HG03025 (cell line): ENCODE results near the gene PSEN1.
"Not testable (repeated sequence)": the region's sequence is repeated elsewhere in the genome, so short reads cannot be mapped to it uniquely, and the experiment has no call there.

ENCODE experiments used
- ATAC-seq: cut with Tn5 transposase; IDR thresholded peaks from one replicate; pipeline ENCODE4 v1.9.1; 2021; ENCODE audit warnings: mild to moderate bottlenecking, moderate library complexity; ENCODE audit not compliant: unreplicated experiment, low FRiP score

PSEN1 gene

DNA sequence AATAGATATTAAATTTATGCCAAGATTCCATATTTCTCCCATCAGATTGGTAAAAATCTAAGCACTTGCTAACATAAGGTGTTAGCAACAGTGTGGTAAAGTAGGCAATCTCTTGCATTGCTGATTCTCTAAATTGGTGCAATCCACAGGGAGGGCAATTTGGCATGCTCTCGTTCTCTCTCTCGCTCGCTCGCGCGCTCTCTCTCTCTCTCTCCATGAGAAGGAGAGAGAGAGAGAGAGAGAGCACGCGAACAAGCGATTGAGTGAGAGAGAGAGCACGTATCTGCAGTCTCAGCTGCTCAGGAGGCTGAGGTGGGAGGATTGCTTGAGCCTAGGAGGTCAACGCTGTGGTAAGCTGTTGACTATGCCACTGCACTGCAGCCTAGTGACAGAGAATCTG is 25.9 kb downstream of the PSEN1 start:
- ATAC-seq, result no peak

DNA sequence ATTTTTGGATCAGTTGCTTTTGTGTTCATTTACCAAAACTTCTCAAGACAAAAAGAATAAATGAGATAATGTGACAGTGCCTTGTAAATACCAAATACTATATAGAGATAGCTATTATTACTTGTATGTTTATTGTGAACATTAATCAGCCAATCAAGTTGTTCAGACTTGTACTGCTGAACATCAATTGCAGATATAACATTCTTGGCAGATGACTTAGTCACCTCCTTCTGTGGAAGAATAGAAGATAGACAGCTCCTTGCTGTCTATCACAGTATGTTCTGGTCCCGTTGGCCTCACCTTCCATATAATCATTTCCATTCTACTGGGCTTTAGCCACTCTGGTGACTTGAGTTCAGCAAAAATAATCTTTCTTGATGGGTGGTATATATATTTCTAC is 30.1 kb downstream of the PSEN1 start:
- no peak for ATAC-seq

- no peak for ATAC-seq
Measured at GRCh38 chr14:73167727-73168126, 31.4 kb downstream of the PSEN1 start.

DNA sequence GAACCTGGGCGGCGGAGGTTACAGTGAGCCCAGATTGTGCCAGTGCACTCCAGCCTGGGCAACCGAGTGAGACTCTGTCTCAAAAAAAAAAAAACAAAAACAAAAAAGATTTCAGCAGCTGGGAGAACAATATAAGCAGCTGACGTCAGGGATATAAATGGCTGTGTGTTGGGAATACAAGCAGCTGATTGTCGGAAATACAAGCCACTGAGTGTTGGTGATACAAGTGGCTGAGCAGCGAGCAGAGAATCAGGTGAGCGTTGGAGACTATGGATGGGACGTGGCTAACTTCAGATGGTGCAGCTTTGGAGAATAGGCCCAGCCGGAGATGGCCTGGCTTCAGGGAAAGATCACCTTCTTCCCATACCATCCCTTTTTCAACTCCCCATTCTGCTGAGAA is 32.0 kb downstream of the PSEN1 start:
- ATAC-seq, result no peak

DNA sequence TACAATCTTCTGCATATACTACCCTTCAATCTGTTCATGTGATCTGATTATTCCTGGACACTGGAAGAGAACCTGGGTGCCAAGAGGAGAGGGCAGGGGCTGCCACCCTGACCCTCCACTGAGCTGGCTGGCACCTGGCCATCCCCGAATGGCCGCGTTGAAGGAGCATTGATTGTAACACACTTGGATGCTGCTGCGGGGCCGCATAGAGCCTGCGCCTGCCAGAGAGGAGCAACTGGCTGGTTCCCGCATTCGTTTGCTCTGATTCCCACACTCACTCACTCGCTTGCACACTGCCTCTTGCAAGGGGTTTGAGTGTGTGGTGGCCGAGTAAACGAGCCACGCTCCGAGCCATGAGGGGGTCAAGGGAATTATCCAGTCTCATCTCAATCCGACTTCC is 32.4 kb downstream of the PSEN1 start:
- no peak for ATAC-seq

GRCh38 chr14:73169855-73170254 is 33.5 kb downstream of the PSEN1 start:
- not testable (repeated sequence) for ATAC-seq

DNA sequence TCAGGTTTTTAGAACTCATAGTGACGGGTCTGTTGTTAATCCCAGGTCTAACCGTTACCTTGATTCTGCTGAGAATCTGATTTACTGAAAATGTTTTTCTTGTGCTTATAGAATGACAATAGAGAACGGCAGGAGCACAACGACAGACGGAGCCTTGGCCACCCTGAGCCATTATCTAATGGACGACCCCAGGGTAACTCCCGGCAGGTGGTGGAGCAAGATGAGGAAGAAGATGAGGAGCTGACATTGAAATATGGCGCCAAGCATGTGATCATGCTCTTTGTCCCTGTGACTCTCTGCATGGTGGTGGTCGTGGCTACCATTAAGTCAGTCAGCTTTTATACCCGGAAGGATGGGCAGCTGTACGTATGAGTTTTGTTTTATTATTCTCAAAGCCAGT is 34.4 kb downstream of the PSEN1 start:
- no peak for ATAC-seq

DNA sequence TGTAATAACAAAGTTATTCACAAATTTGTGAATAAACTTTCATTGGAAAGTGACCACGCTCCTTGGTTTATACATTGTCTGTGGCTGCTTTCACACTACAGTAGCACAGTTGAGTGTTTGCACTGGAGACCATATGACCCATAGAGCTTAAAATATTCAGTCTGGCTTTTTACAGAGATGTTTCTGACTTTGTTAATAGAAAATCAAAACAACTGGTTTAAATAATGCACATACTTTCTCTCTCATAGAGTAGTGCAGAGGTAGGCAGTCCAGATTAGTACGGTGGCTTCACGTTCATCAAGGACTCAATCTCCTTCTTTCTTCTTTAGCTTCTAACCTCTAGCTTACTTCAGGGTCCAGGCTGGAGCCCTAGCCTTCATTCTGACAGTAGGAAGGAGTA is 36.2 kb downstream of the PSEN1 start:
- ATAC-seq, result no peak

- ATAC-seq, result no peak
Measured at GRCh38 chr14:73173092-73173735, 36.9 kb downstream of the PSEN1 start.

DNA sequence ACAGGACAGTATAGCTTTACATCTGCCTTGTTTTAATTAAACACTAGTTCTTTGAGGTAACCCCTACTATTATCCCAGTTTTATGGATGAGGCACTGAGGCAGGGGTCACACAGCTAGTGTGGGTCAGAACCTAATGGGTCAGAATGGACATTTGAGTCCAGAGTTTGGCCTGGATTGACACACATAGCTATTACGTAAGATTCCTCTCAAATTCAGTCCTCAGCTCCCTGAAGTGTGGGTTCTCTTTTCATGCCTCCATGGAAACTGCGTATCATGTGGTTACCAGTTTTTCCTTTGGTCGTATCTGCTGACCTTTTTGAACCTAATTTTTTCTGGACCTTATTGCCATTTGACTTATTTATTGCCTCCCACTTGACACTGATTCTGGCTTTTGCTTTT is 40.4 kb downstream of the PSEN1 start:
- no peak for ATAC-seq

- ATAC-seq, result no peak
Measured at GRCh38 chr14:73180385-73180805, 44.1 kb downstream of the PSEN1 start.

DNA sequence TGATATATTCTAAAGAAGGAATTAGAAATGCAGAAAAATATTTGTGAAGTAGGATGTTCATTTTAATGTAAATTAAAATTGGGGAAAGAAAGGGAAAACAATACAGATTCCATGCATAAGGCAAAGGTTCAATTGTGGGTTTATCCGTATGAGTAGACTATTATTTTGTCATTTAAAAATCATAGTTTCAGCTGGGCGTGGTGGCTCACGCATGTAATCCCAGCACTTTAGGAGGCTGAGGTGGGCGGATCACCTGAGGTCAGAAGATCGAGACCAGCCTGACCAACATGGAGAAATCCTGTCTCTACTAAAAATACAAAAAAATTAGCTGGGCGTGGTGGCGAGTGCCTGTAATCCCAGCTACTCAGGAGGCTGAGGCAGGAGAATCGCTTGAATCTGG is 44.7 kb downstream of the PSEN1 start:
- ATAC-seq, result not testable (repeated sequence)

- no peak for ATAC-seq
Measured at GRCh38 chr14:73188501-73188911, 52.2 kb downstream of the PSEN1 start.

DNA sequence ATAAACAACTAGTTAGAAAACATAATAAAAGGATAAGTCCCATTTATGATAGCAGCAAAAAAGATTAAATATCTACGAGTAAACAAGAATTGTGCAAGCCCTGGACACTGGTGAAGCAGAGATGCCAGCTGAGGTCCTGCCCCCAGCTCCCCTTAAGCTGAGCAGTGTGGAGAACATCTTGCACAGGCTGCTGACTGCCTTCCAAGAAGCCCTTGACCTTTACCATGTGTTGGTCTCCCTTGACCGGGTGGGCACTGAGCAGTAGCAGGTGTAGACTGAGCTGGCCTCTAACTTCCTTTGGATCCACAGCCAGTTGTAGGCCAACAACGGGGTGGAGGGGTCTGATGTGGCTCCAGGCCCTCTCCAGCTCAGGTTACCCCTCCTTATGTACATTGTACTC is 53.3 kb downstream of the PSEN1 start:
- no peak for ATAC-seq

- no peak for ATAC-seq
Measured at GRCh38 chr14:73191441-73191840, 55.1 kb downstream of the PSEN1 start.

DNA sequence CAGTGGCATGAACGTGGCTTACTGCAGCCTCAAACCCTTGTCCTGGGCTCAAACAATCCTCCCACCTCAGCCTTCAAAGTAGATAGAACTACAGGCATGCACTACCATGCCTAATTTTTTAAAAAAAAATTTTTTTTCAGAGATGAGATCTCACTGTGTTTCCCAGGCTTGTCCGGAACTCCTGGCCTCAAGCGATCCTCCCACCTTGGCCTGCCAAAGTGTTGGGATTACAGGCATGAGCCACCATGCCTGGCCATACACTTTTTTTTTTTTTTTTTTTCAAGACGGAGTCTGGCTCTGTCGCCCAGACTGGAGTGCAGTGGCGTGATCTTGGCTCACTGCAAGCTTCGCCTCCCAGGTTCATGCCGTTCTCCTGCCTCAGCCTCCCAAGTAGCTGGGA is 58.0 kb downstream of the PSEN1 start:
- not testable (repeated sequence) for ATAC-seq

- no peak for ATAC-seq
Measured at GRCh38 chr14:73198253-73198652, 61.9 kb downstream of the PSEN1 start.

- ATAC-seq, result no peak
Measured at GRCh38 chr14:73203527-73203926, 67.2 kb downstream of the PSEN1 start.

DNA sequence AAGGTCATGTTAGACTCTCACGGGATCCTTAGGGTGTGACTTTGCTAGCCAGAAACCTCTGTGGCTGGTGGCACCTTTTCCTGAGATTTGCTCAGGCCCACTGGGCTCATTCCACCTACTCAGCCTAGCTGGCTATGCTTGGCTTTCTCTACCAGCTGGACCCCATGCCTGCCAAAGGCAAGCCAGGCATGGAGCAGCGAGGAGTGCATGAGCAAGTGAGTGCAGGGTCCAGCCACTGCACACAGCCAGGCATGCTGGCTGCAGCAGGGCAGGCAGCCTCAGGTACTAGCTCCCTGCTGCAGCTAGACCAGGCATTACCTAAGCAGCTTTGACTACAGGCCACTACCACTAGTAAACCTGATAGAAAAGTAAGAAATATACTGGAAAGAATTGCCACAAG is 71.3 kb downstream of the PSEN1 start:
- no peak for ATAC-seq

GRCh38 chr14:73208390-73208789 is 72.1 kb downstream of the PSEN1 start:
- ATAC-seq, result no peak

DNA sequence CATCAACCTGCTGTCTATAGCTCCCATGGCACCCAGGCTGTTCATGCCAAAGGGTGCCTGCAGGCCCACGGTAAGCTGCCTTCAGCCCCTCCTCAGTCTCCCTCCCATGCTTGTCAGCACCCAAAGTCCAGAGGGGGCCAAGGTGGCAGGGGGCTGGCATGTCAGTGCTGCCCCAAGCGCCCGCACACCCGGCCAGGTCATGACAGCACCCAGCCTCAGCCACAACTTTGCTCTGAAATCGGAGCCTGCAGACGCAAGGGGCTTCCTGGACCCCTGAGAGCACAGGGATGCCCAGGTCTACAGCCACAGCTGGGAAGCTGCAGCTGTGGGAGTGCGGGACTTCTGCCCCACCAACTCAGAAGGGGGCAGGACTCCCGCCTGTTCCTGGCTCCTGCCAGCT is 72.5 kb downstream of the PSEN1 start:
- no peak for ATAC-seq

DNA sequence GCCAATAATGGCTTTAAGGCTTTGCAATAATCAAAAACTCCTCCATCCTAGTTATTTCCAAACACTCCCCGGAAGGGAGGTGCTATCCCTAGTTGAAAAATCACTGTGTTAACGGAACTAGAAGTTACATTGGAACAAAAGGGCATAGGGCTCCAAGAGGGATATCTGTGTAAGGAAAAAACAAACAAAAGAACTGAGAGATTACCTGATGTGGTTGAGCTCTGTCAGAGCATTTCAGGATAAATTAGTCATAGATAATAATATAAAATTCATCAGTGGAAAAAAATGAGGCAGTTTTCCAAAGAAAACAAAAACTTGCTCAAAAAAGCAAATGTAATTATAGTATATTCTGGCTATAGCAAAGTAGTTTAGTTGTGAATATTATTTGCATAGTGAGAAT is 73.6 kb downstream of the PSEN1 start:
- no peak for ATAC-seq
